LNCaP clone FGC (cell line): ENCODE results near the gene TCF25.
"Not testable (repeated sequence)": the region's sequence is repeated elsewhere in the genome, so short reads cannot be mapped to it uniquely, and the experiment has no call there.

Experiments used
- DNase-seq: peaks from one replicate; pipeline ENCODE4 v3.0.0-alpha.2; 2011; ENCODE audit warnings: low read depth
- H3K4me3 ChIP-seq: 2 replicates; pipeline ENCODE4 v1.5.1; 2011; ENCODE audit warnings: mild to moderate bottlenecking, low read depth, low read length, control low read depth
- CTCF ChIP-seq: IDR thresholded peaks from 2 replicates; pipeline ENCODE4 v1.5.1; 2012; ENCODE audit warnings: mild to moderate bottlenecking; ENCODE audit not compliant: control insufficient read depth, insufficient read depth; ENCODE audit errors: extremely low read depth

TCF25 gene

GRCh38 chr16:89873109-89873971 lies at the start of gene TCF25:
TSS of gene TCF25 (plus strand) at chr16:89873592. CDS start at chr16:89873668, 76 bp downstream.
- peak; percentile 44 for DNase-seq
- no peak for TF ChIP-seq CTCF
- H3K4me3 ChIP-seq, result peak within 1 kb of the TSS; percentile 82

GRCh38 chr16:89823824-89824148 lies 49.6 kb upstream of the TCF25 start:
- DNase-seq, H3K4me3 ChIP-seq: not testable (repeated sequence)

- TF ChIP-seq CTCF, result no peak
- H3K4me3 ChIP-seq, result peak overlapping the region; percentile 63; the same call in 1 of the 2 replicates
- no peak for DNase-seq
These were observed 46.6 kb upstream of the TCF25 start for GRCh38 chr16:89826531-89827382.

- DNase-seq, result peak; percentile 65
- peak overlapping the region; percentile 63 for H3K4me3 ChIP-seq
- no peak for TF ChIP-seq CTCF
These were observed 45.8 kb upstream of the TCF25 start for GRCh38 chr16:89827383-89828198.

- peak; percentile 8 for DNase-seq
- H3K4me3 ChIP-seq, result peak within 1 kb of the TSS; percentile 63
- TF ChIP-seq CTCF, result peak; percentile 7; the same call in 1 of the 2 replicates
These were observed 45.1 kb upstream of the TCF25 start, which contains the start of gene SPIRE2 for GRCh38 chr16:89828199-89828869. TSS of gene SPIRE2 (plus strand) at chr16:89828475. CDS start at chr16:89828551, 76 bp downstream.

- peak overlapping the region; percentile 53 for H3K4me3 ChIP-seq
These were observed 44.3 kb upstream of the TCF25 start for GRCh38 chr16:89828870-89829629.

More at GRCh38 chr16:89828870-89829629, 44.3 kb upstream of the TCF25 start:
- no peak for TF ChIP-seq CTCF
- no peak for DNase-seq
